ENCODE results near the gene RGS9.

- TF ChIP-seq CTCF (conservative IDR thresholded peaks at IDR 0.05; ENCODE audit: low read depth, low read length): no peak
- no peak for TF ChIP-seq EZH2 (IDR thresholded peaks at IDR 0.05; ENCODE audit: borderline replicate concordance, low read depth, low read length, poor library complexity, severe bottlenecking)
Measured at GRCh38 chr17:65158041-65158440, 20.9 kb downstream of the RGS9 start.
